ENCODE measurements around the gene OVAAL. TPM values are rescaled to one million over a fixed set of nuclear protein-coding genes. Genes with fewer than 3 reads are reported as not detected.

OVAAL gene
- total and polyA plus RNA-seq, 2 donors (not counting 1 experiment from before 2014, with no cell fraction given) = not detected

DNA sequence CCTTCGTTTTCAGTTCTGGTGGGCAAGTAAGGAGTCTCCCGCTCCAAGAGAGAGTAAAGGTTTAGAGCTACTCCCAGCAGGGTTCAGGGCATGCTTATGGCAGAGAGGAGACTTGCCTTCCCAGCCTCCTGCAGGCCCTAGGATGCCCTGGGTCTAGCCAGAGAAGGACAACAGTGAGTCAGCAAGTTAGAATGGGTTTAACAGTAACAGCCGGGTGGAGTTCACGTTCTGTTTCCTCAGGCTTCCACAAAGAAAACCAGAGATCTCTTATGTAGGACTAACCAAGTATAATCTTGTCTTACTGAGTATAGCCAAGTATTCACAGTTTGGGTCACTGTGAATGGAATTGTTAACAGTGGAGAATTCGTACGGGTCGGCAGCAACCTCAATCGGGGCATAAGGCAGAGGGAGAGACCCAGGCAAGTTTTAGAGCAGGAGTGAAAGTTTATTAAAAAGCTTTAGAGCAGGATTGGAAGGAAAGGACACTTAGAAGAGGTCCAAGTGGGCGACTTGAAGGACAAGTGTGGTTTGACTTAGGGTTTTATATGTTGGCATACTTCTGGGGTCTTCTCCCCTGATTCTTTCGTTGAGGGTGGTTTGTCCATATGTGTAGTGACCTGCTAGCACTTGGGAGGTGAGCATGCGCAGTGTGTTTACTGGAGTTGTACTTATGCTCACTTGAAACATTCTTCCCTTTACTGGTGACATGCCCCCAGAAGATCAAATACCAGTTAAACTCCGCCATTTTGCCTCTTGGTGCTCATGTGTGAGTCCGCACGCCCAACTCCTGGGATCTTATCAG lies 4.5 kb downstream of the OVAAL start:
- intact Hi-C loops (cut with micrococcal nuclease) = no loop called here
- Histone ChIP-seq H3K36me3 (replicated peaks in 1 of 2; ENCODE audit: control extremely low read depth in 1 of 2, control insufficient read depth in 1 of 2, extremely low read depth in 1 of 2, insufficient read depth in 2 of 2, low read length in 1 of 2) (no peaks in the 10 kb centered on the region), H3K27ac (ENCODE audit: low read length in 2 of 2) (no peak overlapping the region), H3K9me3 (ENCODE audit: control extremely low read depth in 1 of 3, control insufficient read depth in 2 of 3, insufficient read depth in 1 of 3, low read length in 2 of 3) (no peaks in the 10 kb centered on the region), H3K27me3 (replicated peaks in 1 of 4; ENCODE audit: control extremely low read depth in 1 of 4, control insufficient read depth in 3 of 4, insufficient read depth in 4 of 4, low read length in 3 of 4) (peaks cover 0 to 3% (median 0%) of the 10 kb centered on the region in 4 experiments), H2AFZ (ENCODE audit: insufficient read depth, low read depth, low read length, poor library complexity, severe bottlenecking) (no peak overlapping the region), H3K9ac (ENCODE audit: low read length) (no peak overlapping the region), H3K4me2 (replicated peaks; ENCODE audit: low read depth, low read length, poor library complexity, severe bottlenecking) (no peak overlapping the region), H3K4me3 (ENCODE audit: control extremely low read depth in 1 of 5, extremely low read depth in 1 of 5, insufficient read depth in 1 of 5, low read depth in 2 of 5, low read length in 4 of 5) (no peak overlapping the region), H4K20me1 (ENCODE audit: control insufficient read depth, insufficient read depth, low read length, poor library complexity, severe bottlenecking) (no peaks in the 10 kb centered on the region), H3K79me2 (ENCODE audit: control insufficient read depth, insufficient read depth, low read length) (no peaks in the 10 kb centered on the region), H3K4me1 (ENCODE audit: control insufficient read depth in 2 of 2, insufficient read depth in 2 of 2, low read length in 2 of 2) (no peaks in the 10 kb centered on the region)
- ChIA-PET CTCF (no interaction called here), POLR2A (no interaction called here)
- H3K9me3 Mint-ChIP-seq (ENCODE audit: insufficient read depth) = no peaks in the 10 kb centered on the region
- H3K4me1 Mint-ChIP-seq = no peaks in the 10 kb centered on the region
- H3K27me3 Mint-ChIP-seq = peaks cover 25% of the 10 kb centered on the region
- no peak for DNase-seq
- 88% methylated on average over 10 of the region's 14 CpGs for WGBS (ENCODE audit: insufficient coverage)
- H3K4me3 Mint-ChIP-seq = no peak overlapping the region
- no peak for ATAC-seq (ENCODE audit: low read depth)
- TF ChIP-seq, protein P1, sequence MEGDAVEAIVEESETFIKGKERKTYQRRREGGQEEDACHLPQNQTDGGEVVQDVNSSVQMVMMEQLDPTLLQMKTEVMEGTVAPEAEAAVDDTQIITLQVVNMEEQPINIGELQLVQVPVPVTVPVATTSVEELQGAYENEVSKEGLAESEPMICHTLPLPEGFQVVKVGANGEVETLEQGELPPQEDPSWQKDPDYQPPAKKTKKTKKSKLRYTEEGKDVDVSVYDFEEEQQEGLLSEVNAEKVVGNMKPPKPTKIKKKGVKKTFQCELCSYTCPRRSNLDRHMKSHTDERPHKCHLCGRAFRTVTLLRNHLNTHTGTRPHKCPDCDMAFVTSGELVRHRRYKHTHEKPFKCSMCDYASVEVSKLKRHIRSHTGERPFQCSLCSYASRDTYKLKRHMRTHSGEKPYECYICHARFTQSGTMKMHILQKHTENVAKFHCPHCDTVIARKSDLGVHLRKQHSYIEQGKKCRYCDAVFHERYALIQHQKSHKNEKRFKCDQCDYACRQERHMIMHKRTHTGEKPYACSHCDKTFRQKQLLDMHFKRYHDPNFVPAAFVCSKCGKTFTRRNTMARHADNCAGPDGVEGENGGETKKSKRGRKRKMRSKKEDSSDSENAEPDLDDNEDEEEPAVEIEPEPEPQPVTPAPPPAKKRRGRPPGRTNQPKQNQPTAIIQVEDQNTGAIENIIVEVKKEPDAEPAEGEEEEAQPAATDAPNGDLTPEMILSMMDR (IDR thresholded peaks at IDR 0.05) = no peak
- TF ChIP-seq EZH2 (IDR thresholded peaks at IDR 0.05; ENCODE audit: borderline replicate concordance, insufficient read depth, low read depth, low read length, poor library complexity, severe bottlenecking) = no peak
- H3K27ac Mint-ChIP-seq = no peak overlapping the region

DNA sequence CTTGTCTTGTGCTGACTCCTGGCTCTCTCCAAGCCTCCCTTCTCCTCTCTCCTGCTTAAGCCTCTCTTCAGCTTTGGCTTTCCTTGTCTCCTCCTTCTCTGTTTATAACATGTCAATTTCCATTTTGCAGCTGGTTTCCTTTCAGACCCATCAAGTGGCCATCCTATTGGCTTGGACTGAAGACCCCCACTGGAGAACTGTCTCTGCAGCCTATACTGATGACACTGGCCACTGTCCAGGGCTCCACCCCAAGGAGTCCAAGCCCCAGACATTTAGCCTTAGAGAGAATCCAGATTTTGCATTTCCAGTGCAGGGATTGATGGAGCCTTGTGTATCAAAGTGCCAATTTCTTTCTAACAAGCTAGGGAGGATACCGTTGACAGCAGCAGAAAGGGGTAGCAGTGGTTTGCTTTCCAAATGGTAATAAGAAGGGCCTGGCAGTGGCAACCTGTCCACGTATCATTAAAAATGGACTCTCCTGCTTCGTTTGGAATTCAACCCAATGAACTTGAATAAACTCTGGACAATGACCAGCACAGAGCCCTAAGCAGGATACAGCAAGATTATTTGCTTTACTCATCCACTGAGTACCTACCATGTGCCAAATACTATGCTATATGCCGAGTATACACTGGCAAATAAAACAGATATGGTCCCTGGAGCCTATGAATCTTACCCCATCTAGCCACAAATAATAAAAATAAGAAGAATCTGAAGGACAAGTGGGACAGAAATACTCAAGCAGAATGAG lies 6.5 kb downstream of the OVAAL start:
- ChIA-PET CTCF (no interaction called here), POLR2A (no interaction called here)
- peaks cover 0 to 3% (median 0%) of the 10 kb centered on the region in 4 experiments for H3K27me3 ChIP-seq (replicated peaks in 1 of 4; ENCODE audit: control extremely low read depth in 1 of 4, control insufficient read depth in 3 of 4, insufficient read depth in 4 of 4, low read length in 3 of 4)
- Mint-ChIP-seq H3K27me3 (peaks cover 25% of the 10 kb centered on the region), H3K9me3 (ENCODE audit: insufficient read depth) (no peaks in the 10 kb centered on the region), H3K27ac (no peak overlapping the region), H3K4me3 (no peak overlapping the region), H3K4me1 (no peaks in the 10 kb centered on the region)
- no peaks in the 10 kb centered on the region for H3K79me2 ChIP-seq (ENCODE audit: control insufficient read depth, insufficient read depth, low read length)
- H3K9ac ChIP-seq (ENCODE audit: low read length) = no peak overlapping the region
- H2AFZ ChIP-seq (ENCODE audit: insufficient read depth, low read depth, low read length, poor library complexity, severe bottlenecking) = no peak overlapping the region
- no peak overlapping the region for H3K27ac ChIP-seq (ENCODE audit: low read length in 2 of 2)
- H3K4me2 ChIP-seq (replicated peaks; ENCODE audit: low read depth, low read length, poor library complexity, severe bottlenecking) = no peak overlapping the region
- H3K9me3 ChIP-seq (ENCODE audit: control extremely low read depth in 1 of 3, control insufficient read depth in 2 of 3, insufficient read depth in 1 of 3, low read length in 2 of 3) = no peaks in the 10 kb centered on the region
- H4K20me1 ChIP-seq (ENCODE audit: control insufficient read depth, insufficient read depth, low read length, poor library complexity, severe bottlenecking) = no peaks in the 10 kb centered on the region
- H3K36me3 ChIP-seq (replicated peaks in 1 of 2; ENCODE audit: control extremely low read depth in 1 of 2, control insufficient read depth in 1 of 2, extremely low read depth in 1 of 2, insufficient read depth in 2 of 2, low read length in 1 of 2) = no peaks in the 10 kb centered on the region
- 57% methylated on average over 2 of the region's 4 CpGs for WGBS (ENCODE audit: insufficient coverage)
- intact Hi-C loops (cut with micrococcal nuclease) = no loop called here
- DNase-seq = no peak
- H3K4me3 ChIP-seq (ENCODE audit: control extremely low read depth in 1 of 5, extremely low read depth in 1 of 5, insufficient read depth in 1 of 5, low read depth in 2 of 5, low read length in 4 of 5) = no peak overlapping the region
- no peak for ATAC-seq (ENCODE audit: low read depth)
- no peak for TF ChIP-seq EZH2 (IDR thresholded peaks at IDR 0.05; ENCODE audit: borderline replicate concordance, insufficient read depth, low read depth, low read length, poor library complexity, severe bottlenecking)
- TF ChIP-seq, protein P1 (IDR thresholded peaks at IDR 0.05) = no peak
- H3K4me1 ChIP-seq (ENCODE audit: control insufficient read depth in 2 of 2, insufficient read depth in 2 of 2, low read length in 2 of 2) = no peaks in the 10 kb centered on the region
